CD4-positive, alpha-beta T cell treated with Interleukin-2 at 100 ng/mL for 4 hours (primary cell): ENCODE data around the gene SMC3.
"Not testable (repeated sequence)": the region's sequence is repeated elsewhere in the genome, so short reads cannot be mapped to it uniquely, and the experiment has no call there.

ENCODE experiments used
- DNase-seq: peaks from one replicate; pipeline ENCODE4 v3.0.0-alpha.2; 2020; ENCODE audit warnings: low spot score

Gene SMC3

GRCh38 chr10:110567201-110568054, at the start of gene SMC3:
Gene SMC3 (plus strand): TSS chr10:110567695. CDS start chr10:110567817, 122 bp downstream.
- peak; percentile 92 for DNase-seq

GRCh38 chr10:110522365-110522988, 45.0 kb upstream of the SMC3 start:
- DNase-seq = peak; percentile 40

GRCh38 chr10:110523736-110524135, 43.8 kb upstream of the SMC3 start:
- no peak for DNase-seq

- DNase-seq = no peak
Measured at GRCh38 chr10:110524179-110524858, 43.2 kb upstream of the SMC3 start.

- DNase-seq = no peak
Measured at GRCh38 chr10:110524859-110525232, 42.6 kb upstream of the SMC3 start.

- DNase-seq = no peak
Measured at GRCh38 chr10:110525349-110526260, 41.9 kb upstream of the SMC3 start.

GRCh38 chr10:110527731-110528171, 39.7 kb upstream of the SMC3 start:
- no peak for DNase-seq

GRCh38 chr10:110528224-110528996, 39.1 kb upstream of the SMC3 start:
- DNase-seq = peak; percentile 8

GRCh38 chr10:110528997-110529524, 38.4 kb upstream of the SMC3 start:
- peak; percentile 75 for DNase-seq

- peak; percentile 27 for DNase-seq
Measured at GRCh38 chr10:110529596-110530011, 37.9 kb upstream of the SMC3 start.

GRCh38 chr10:110530131-110530831, 37.2 kb upstream of the SMC3 start:
- DNase-seq = no peak

- no peak for DNase-seq
Measured at GRCh38 chr10:110531687-110532086, 35.8 kb upstream of the SMC3 start.

- not testable (repeated sequence) for DNase-seq
Measured at GRCh38 chr10:110532628-110533027, 34.9 kb upstream of the SMC3 start.

- no peak for DNase-seq
Measured at GRCh38 chr10:110533149-110533548, 34.3 kb upstream of the SMC3 start.

- no peak for DNase-seq
Measured at GRCh38 chr10:110534571-110534970, 32.9 kb upstream of the SMC3 start.

GRCh38 chr10:110535958-110536891, 31.3 kb upstream of the SMC3 start:
- DNase-seq = peak; percentile 76

GRCh38 chr10:110539091-110539490, 28.4 kb upstream of the SMC3 start:
- DNase-seq = no peak

GRCh38 chr10:110540031-110540430, 27.5 kb upstream of the SMC3 start:
- DNase-seq = no peak
